AG04449 (cell line): ENCODE data around the gene ZBTB16.

Experiments used
- CTCF ChIA-PET: fragments of 350-600 bp; formaldehyde crosslinking; extraction: SDS; loops from one replicate; lab custom pipeline; 2021; ENCODE audit warnings: antibody characterized with exemption; lab: Yijun Ruan, JAX
- POLR2A ChIA-PET: fragments of 400-600, 350-600 bp; formaldehyde crosslinking; extraction: SDS; loops from one replicate; lab custom pipeline; 2020; ENCODE audit warnings: antibody characterized with exemption, inconsistent platforms; lab: Yijun Ruan, JAX
- DNase-seq: peaks from one replicate; pipeline ENCODE4 v3.0.0-alpha.2; 2010; ENCODE audit warnings: low read depth, low spot score
- H3K4me3 ChIP-seq: 2 replicates; pipeline ENCODE4 v1.5.1; 2011; ENCODE audit warnings: low read depth, mild to moderate bottlenecking, control low read depth, low read length
- CTCF ChIP-seq: IDR thresholded peaks from one replicate; pipeline ENCODE4 v1.5.1; 2011; ENCODE audit warnings: mild to moderate bottlenecking, moderate library complexity, low read length, control low read depth, inconsistent platforms; ENCODE audit not compliant: insufficient read depth; ENCODE audit errors: missing control alignments

The ZBTB16 gene

GRCh38 chr11:114251815-114252337, 192.4 kb downstream of the ZBTB16 start:
- TF ChIP-seq CTCF = no peak
- CTCF ChIA-PET = interaction anchor here (0.8 to 8.8 kb wide), 2 partner anchors 9 to 356 kb away, joined by 5 to 64 read pairs; no protein-coding TSS in a partner anchor
- H3K4me3 ChIP-seq = no peak overlapping the region
- POLR2A ChIA-PET = no interaction called here
- DNase-seq = no peak

- POLR2A ChIA-PET = no interaction called here
Measured at GRCh38 chr11:114252767-114253166, 193.3 kb downstream of the ZBTB16 start.

GRCh38 chr11:114253771-114254170, 194.3 kb downstream of the ZBTB16 start:
- DNase-seq = no peak
- TF ChIP-seq CTCF = no peak
- no peak overlapping the region for H3K4me3 ChIP-seq
- ChIA-PET CTCF (interaction anchor here (1.0 to 8.8 kb wide), 2 partner anchors 7 to 11 kb away, joined by 3 to 64 read pairs; no protein-coding TSS in a partner anchor), POLR2A (no interaction called here)

More at GRCh38 chr11:114252767-114253166, 193.3 kb downstream of the ZBTB16 start:
- TF ChIP-seq CTCF = no peak
- H3K4me3 ChIP-seq = no peak overlapping the region
- CTCF ChIA-PET = interaction anchor here (8.8 kb wide), 1 partner anchor 8 kb away, joined by 64 read pairs; no protein-coding TSS in a partner anchor
- no peak for DNase-seq

GRCh38 chr11:114254571-114255146, 195.1 kb downstream of the ZBTB16 start:
- no peak overlapping the region for H3K4me3 ChIP-seq
- no peak for DNase-seq
- TF ChIP-seq CTCF = no peak
- ChIA-PET CTCF (no interaction called here), POLR2A (no interaction called here)

- ChIA-PET POLR2A (no interaction called here), CTCF (interaction anchor here (1.4 kb wide), 1 partner anchor 11 kb away, joined by 3 read pairs; no protein-coding TSS in a partner anchor)
- H3K4me3 ChIP-seq = no peak overlapping the region
- DNase-seq = no peak
- no peak for TF ChIP-seq CTCF
Measured at GRCh38 chr11:114255289-114255688, 195.8 kb downstream of the ZBTB16 start.

GRCh38 chr11:114256176-114256966, 196.9 kb downstream of the ZBTB16 start:
- DNase-seq = no peak
- no peak overlapping the region for H3K4me3 ChIP-seq
- ChIA-PET CTCF (interaction anchor here (1.4 to 11.2 kb wide), 2 partner anchors 10 to 262 kb away, joined by 3 to 251 read pairs; no protein-coding TSS in a partner anchor), POLR2A (no interaction called here)
- TF ChIP-seq CTCF = no peak
